HG02852 (cell line): Measurements from ENCODE around the gene DKK2.
A peak's percentile ranks its signal among the peaks of the same experiment; 100 is the strongest.

Experiments
- ATAC-seq: cut with Tn5 transposase; IDR thresholded peaks from one replicate; pipeline ENCODE4 v1.9.1; 2021; ENCODE audit warnings: mild to moderate bottlenecking, moderate library complexity; ENCODE audit not compliant: unreplicated experiment

DKK2 gene

DNA sequence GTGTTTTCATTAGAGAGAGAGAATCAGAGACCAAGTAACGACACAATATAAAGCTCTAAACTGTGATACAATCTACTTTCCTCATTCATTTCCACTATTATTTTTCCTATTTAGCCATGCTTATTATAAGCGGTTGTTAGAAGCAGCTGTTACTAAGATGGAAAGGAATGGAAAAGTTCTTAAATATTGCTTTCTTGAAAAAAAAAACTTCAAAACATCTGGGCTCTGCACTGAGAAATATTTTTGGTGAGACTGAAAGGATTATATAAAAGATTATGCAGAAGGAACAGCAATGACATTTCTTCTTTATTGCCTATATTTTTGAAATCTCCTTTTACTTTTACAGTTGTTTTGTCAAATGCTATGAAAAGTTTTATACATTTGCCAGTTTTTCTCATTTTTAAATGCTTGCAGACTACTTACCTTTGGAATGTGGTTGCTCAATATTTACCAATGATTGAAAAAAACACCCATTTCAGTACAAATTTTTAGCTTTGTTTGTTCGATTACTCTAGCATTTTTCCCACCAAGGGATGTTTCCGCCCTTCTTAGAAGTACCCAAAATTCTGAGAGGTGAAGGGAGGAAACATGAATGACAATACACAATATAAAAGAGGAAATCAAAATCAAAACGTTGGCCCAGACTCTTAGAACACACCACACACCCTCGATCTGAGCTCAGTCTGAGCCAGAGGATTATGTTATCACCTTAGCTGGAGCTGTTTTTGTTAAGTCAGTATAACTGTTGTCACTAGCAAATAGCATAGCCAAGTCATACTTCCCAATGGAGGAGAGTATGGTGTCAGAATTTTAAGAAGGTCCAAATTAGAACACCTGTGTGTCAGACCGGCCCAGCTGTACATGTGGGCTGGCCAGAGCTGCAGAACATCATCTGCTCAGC lies 18.4 kb downstream of the DKK2 start:
- no peak for ATAC-seq

- ATAC-seq: no peak
These were observed 24.8 kb downstream of the DKK2 start for GRCh38 chr4:107011312-107011711.

DNA sequence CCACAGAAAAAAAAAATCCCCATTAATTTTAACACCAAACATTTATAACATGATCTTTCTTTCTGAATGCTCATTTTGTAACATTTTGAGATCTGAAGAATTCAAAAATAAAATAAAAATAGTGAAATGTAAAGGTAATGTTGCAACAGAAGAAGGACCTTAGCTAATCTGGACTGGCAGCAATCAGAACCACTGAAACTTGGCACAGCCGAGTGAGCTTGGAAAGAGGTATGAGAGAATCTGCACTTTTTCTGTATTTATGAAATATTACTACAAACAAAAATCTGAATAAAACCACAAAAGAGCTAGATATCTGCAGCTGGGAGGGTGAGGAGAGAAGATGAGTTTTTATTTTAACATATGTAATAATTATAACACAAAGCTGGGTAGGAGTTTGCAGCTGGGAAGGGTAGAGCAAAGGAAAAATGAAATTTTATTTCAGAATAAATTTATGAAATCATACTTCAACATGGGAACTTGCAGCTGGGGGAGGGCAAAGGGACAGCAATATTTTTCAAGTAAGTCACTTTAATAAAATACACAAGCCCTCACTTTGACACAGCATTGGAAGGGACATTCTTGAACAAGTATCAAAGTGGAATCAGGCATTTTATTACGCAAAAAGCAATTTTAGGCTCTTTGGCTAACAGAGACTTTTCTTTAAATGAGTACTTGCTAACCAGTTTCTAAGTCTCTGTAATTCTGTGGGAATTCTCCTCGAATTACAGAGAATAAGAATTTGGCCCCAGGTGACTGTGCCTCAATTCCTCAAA lies 26.7 kb downstream of the DKK2 start:
- no peak for ATAC-seq

DNA sequence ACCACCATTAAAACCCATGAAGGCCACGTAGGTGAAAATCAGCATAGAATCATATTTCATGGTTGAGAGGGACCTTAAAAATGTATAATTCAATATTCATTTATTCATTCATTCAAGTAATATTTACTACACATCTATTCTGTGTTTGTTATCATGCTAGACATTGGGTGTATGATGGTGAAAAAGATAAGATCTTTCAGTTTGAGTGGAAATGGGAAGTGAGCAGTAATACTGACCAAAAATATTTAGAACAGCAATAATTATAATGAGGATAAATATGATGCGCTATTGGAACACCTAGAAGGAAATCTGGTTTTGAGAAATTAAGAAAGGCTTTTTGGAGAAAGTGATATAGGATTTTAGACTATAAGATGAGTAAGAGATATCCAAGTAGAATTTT lies 28.0 kb downstream of the DKK2 start:
- ATAC-seq: no peak

DNA sequence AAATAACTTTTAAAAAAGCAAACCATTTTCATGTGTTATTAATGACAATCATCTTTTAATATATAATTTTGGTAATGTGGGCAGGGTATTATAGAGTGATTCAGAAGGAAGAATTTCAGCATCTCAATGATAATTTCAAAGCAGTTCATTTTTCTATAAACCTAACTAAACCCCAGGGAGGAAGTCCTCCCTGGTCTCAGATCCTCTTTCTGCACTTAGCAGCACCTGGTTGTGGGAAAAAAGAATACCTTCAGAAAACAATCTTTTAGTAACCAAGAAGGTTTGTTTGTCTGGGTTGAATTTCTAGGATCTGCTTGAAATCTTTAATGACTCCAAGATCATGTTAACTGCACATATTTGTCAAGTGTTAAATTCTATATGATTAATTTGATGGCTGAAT lies 29.9 kb downstream of the DKK2 start:
- peak; percentile 69 for ATAC-seq

DNA sequence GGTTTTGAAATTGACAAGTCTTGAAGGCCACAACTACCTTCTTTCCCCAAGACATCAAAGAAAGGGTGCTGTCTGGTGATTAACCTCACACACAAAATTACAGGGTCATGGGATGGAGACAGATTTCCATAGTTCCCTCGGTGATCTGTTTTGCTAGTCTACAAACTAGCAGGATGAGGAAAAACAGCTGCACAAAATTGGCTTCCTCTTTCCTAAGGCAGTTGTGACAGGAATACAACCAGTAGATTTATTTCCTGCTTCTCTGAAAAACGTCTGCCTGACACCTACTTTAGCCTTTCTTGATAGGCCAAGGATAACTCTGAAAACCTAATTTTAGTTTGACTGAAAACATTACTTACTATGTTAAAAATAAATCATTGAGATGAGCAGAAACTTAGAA lies 39.6 kb downstream of the DKK2 start:
- ATAC-seq: no peak

DNA sequence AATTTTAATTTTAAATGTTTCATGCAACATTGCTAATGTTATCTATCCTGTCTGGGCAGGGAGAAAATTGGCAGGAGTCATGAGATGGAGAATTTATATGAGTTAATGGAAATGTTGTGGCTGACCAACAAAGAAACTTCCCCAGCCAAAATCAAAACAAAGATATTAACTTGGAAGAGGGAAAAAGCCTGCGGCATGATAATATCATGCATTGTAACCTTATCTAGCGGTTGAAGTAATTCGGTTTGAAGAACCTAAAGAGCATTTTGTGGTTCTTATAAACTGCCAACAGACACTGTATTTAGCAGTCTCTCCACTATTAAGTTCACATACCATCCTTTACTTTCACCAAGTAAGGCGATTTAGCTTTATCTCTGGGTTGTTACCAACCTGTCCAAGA lies 42.3 kb downstream of the DKK2 start:
- ATAC-seq: no peak

GRCh38 chr4:106987311-106987710 lies 48.8 kb downstream of the DKK2 start:
- no peak for ATAC-seq

DNA sequence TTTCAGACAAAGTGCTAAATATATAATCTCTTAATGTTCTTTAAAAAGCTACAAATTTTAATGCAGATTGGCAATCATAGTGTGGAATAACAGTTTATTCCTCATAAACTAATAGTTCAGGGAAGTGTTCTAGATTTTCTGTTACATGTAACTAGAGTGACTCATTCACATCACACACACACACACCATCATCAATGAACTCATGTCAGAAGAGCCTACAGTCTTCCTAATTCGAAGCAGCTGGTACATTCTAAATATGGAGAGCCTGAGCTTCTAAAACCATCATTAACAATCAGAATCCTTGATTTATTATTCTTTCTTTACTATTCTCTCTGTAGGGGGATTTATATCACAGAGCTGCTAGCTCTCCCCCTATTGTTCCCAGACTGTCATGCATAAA lies 49.6 kb downstream of the DKK2 start:
- ATAC-seq: no peak

DNA sequence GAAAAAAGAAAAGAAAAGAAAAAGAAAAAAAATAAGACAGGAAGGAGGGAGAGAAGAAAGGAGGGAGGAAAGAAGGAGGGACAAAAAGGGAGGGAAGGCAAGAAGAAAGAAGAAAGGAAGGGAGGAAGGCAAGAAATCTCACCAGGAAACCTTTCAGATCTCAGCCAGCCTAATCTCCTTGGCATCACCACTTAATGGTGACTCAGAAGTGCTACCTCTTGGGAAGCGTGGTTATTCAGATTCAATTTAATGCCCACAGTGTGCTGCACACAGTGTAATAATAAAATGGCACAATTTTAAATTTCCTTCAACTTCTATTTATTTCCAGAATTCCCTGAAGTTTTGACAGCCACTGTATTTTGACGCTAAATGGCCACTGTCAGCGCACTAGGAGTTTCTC lies 50.3 kb downstream of the DKK2 start:
- ATAC-seq: no peak

GRCh38 chr4:106982711-106983211 lies 53.4 kb downstream of the DKK2 start:
- ATAC-seq: no peak

DNA sequence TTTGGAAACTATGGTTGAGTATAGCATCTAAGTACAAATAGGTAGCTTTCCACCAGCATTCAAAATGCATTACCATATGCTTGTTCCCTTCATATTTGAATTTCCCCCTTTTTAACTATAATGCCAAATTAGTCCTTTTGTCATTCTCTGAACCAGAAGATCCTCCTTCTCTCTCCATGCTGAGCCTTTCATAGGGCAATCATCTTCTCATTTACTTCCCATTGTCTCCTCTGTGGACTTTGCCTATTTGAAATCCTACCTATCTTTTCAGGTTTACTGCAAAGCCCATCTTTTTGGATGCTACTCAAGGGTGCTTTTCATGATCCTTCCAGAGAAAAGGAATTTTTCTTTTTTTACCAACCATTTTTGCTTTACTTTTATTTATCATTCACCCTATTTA lies 54.7 kb downstream of the DKK2 start:
- ATAC-seq: no peak

DNA sequence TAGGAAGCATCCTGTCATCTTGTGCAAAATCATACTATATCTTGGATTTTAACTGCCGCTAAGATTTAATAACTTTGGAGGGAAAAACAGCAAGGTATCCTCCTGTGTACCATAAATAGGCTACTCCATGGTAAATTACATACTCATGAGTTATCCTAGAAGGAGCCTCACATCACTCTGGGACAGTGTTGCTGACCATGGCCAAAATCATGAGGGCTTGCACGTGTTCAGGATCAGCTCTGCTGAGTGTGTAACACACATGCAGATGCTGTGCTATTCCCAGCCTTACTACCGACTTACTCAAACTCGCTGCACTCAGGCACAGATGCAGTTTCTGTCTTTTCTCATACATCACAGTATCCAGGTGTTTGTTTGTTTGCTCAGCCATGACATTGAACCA lies 56.6 kb downstream of the DKK2 start:
- no peak for ATAC-seq

GRCh38 chr4:106978046-106978774 lies 57.9 kb downstream of the DKK2 start:
- no peak for ATAC-seq

- ATAC-seq: no peak
These were observed 64.5 kb downstream of the DKK2 start for GRCh38 chr4:106971636-106972035.

DNA sequence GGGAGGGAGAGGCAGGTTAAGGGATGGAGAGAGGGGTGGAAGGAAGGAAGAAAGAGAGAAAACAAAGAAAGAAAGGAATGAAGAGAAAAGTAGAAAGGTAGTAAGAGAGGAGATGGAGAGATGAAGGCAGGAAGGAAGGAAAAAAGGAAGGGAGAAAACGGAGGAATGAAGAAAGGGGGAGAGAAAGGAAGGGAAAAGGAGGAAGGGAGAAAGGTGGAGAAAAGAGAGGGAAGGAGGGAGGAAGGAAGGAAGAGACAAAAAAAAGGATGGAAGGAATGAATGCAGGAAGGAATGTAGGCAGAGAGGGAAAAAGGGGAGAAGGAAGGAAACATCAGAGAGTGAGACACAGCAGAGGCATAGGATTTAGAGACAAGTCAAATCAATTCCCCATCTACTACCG lies 68.2 kb downstream of the DKK2 start:
- no peak for ATAC-seq

DNA sequence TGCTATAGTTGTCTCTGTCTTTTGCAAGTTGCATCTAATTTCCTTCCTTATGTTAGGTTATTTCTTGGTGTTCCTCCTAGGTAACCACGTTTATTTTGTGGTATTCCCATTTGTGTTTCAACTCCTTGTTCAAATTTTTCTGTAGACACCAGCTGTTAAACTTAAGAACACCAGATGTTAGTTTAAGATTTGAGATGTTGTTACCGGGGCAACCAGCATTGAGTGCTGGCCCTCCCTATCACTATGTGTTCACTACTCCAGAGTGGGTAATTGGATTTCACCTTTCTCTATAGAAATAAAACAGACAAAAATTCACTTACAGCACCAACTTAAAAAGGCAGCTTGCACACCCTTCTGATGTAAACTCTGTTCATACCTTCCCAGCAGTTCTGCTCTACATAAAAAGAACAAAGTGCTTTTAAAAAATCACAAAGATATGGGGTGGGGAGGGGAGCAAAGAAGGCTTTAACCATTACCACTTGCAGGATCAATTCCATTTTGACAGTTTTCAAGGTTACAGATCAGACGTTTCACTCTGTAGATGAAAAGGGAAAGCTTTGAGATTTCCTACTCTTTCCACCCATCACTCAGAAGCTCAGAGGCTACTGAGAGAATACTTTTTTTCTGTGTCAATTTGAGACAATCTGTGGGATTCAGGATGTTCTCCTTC lies 82.9 kb downstream of the DKK2 start:
- ATAC-seq: no peak

DNA sequence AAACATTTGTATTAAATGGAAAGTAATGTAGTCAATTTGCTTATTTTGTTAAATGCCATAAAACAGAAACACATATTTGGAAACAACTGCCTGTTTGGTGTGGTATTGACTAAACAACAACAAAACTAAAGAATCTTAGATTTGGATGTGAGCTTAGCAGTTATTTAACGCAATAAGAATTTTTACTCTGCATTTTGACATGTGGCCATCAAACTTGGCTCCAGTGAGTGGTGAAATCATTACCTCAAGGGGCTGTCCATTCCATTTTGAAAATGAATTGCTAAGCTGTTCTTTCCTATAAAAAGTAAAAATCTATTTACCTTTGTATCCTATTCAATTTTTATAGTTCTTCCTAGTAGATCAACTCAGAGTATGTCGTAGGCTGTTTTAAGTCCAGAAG lies 84.2 kb downstream of the DKK2 start:
- no peak for ATAC-seq

GRCh38 chr4:106941841-106942240 lies 94.3 kb downstream of the DKK2 start:
- no peak for ATAC-seq

- ATAC-seq: no peak
These were observed 105.6 kb downstream of the DKK2 start for GRCh38 chr4:106930522-106930921.

GRCh38 chr4:106929248-106929647 lies 106.9 kb downstream of the DKK2 start:
- ATAC-seq: no peak
